K562 (cell line): ENCODE data around the gene HSPA4L.

Experiments used
- EHMT2 ChIP-seq: fragments of 450-650 bp; IDR thresholded peaks from 2 replicates; pipeline ENCODE4 v1.6.1; 2018; ENCODE audit warnings: antibody characterized with exemption
- EZH2 ChIP-seq: IDR thresholded peaks from 2 replicates; pipeline ENCODE4 v1.6.1; 2012; ENCODE audit warnings: low read depth, mild to moderate bottlenecking, inconsistent platforms, low read length, borderline replicate concordance
- GABPA ChIP-seq: fragments of 200-800 bp; sonication (Bioruptor generic); conservative IDR thresholded peaks from 2 replicates; pipeline ENCODE4 v1.6.1; 2016; ENCODE audit warnings: low read depth, missing genetic modification characterization, missing compliant biosample characterization
- MAZ ChIP-seq, 2 experiments: fragments of 450-650 bp in 1 of 2; sonication (generic) in 1 of 2; formaldehyde crosslinking; IDR thresholded peaks in 1 of 2; conservative IDR thresholded peaks in 1 of 2; 2 replicates each; pipeline versions ENCODE4 v1.4.0 to v1.5.0; 2020; ENCODE audit warnings: mild to moderate bottlenecking in 1 of 2, missing genetic modification reagents in 1 of 2
- MED1 ChIP-seq: sonication (generic); formaldehyde crosslinking; IDR thresholded peaks from 2 replicates; pipeline ENCODE4 v1.8.1; 2023; ENCODE audit warnings: missing genetic modification reagents, borderline replicate concordance
- NFXL1 ChIP-seq: fragments of 450-650 bp; formaldehyde crosslinking; IDR thresholded peaks from 2 replicates; pipeline ENCODE4 v1.4.0; 2021; ENCODE audit warnings: mild to moderate bottlenecking
- SMARCE1 ChIP-seq: fragments of 450-650 bp; IDR thresholded peaks from 2 replicates; pipeline ENCODE4 v1.7.1; 2016; ENCODE audit warnings: mild to moderate bottlenecking
- TCF7L2 ChIP-seq: fragments of 150-350 bp; IDR thresholded peaks from 2 replicates; pipeline ENCODE4 v1.6.1; 2016; ENCODE audit warnings: low read depth, mild to moderate bottlenecking, low read length, moderate library complexity
- TGIF2 ChIP-seq: sonication (generic); formaldehyde crosslinking; IDR thresholded peaks from 2 replicates; pipeline ENCODE4 v1.8.1; 2022; ENCODE audit warnings: mild to moderate bottlenecking, missing genetic modification reagents, moderate library complexity
- TF ChIP-seq, protein P1 (sequence below), 3 experiments: IDR thresholded peaks in 2 of 3; conservative IDR thresholded peaks in 1 of 3; 2 replicates each; pipeline ENCODE4 v1.5.1; 2011 to 2012; ENCODE audit warnings: low read length in 3 of 3, mild to moderate bottlenecking in 3 of 3, control low read depth in 2 of 3, improper control_type of control experiment in 1 of 3, inconsistent platforms in 1 of 3, low read depth in 1 of 3, mixed read lengths in 1 of 3, moderate library complexity in 1 of 3; ENCODE audit not compliant: insufficient read depth in 2 of 3
- TF ChIP-seq, protein P2 (sequence below): fragments of 250-450 bp; sonication (Bioruptor Pico); IDR thresholded peaks from 2 replicates; pipeline ENCODE4 v1.8.0; 2021; ENCODE audit warnings: moderate library complexity, mild to moderate bottlenecking, inconsistent platforms

DNA sequence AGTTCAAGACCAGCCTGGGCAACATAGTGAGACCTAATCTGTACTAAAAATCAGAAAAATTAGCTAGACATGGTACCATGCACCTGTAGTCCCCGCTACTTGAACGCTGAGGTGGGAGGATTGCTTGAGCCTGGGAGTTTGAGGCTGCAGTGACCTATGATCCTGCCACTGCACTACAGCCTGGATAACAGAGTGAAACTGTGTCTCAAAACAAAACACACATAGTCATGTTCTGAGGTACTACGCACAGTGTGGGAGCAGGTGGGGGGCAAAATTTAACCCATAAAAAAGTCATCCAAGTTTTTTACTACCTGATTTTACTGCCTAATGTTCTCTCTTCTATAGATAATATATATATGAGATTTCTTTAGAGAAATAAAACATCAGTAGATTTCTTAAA is 28.4 kb downstream of the HSPA4L start:
- TF ChIP-seq, protein P1, sequence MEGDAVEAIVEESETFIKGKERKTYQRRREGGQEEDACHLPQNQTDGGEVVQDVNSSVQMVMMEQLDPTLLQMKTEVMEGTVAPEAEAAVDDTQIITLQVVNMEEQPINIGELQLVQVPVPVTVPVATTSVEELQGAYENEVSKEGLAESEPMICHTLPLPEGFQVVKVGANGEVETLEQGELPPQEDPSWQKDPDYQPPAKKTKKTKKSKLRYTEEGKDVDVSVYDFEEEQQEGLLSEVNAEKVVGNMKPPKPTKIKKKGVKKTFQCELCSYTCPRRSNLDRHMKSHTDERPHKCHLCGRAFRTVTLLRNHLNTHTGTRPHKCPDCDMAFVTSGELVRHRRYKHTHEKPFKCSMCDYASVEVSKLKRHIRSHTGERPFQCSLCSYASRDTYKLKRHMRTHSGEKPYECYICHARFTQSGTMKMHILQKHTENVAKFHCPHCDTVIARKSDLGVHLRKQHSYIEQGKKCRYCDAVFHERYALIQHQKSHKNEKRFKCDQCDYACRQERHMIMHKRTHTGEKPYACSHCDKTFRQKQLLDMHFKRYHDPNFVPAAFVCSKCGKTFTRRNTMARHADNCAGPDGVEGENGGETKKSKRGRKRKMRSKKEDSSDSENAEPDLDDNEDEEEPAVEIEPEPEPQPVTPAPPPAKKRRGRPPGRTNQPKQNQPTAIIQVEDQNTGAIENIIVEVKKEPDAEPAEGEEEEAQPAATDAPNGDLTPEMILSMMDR (IDR thresholded peaks at IDR 0.05 in 2 of 3, conservative IDR thresholded peaks at IDR 0.05 in 1 of 3; ENCODE audit: insufficient read depth in 2 of 3, low read depth in 1 of 3, low read length in 3 of 3), result no peak
- TF ChIP-seq NFXL1 (CRISPR knock-in tag), result no peak
- TF ChIP-seq TCF7L2, result no peak
- no peak for TF ChIP-seq MED1
- TF ChIP-seq EZH2, result no peak
- no peak for TF ChIP-seq GABPA (tag)
- TF ChIP-seq TGIF2 (CRISPR knock-in tag), result no peak
- TF ChIP-seq SMARCE1, result no peak
- TF ChIP-seq MAZ (CRISPR knock-in tag; conservative IDR thresholded peaks at IDR 0.05 in 1 of 2, IDR thresholded peaks at IDR 0.05 in 1 of 2), result no peak
- TF ChIP-seq, protein P2, sequence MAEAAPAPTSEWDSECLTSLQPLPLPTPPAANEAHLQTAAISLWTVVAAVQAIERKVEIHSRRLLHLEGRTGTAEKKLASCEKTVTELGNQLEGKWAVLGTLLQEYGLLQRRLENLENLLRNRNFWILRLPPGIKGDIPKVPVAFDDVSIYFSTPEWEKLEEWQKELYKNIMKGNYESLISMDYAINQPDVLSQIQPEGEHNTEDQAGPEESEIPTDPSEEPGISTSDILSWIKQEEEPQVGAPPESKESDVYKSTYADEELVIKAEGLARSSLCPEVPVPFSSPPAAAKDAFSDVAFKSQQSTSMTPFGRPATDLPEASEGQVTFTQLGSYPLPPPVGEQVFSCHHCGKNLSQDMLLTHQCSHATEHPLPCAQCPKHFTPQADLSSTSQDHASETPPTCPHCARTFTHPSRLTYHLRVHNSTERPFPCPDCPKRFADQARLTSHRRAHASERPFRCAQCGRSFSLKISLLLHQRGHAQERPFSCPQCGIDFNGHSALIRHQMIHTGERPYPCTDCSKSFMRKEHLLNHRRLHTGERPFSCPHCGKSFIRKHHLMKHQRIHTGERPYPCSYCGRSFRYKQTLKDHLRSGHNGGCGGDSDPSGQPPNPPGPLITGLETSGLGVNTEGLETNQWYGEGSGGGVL (CRISPR knock-in tag), result no peak
- no peak for TF ChIP-seq EHMT2
